ENCODE results near the gene MICB. TPM values are rescaled to one million over a fixed set of nuclear protein-coding genes. Genes with fewer than 3 reads are reported as not detected.

MICB gene
- total and polyA plus RNA-seq, 4 donors = 0.19 to 4.9 (median 1.2) TPM

GRCh38 chr6:31558318-31558625 is 60.3 kb downstream of the MICB start (continued):
- no peak for TF ChIP-seq REST (IDR thresholded peaks at IDR 0.05)

GRCh38 chr6:31558631-31559500 is 60.9 kb downstream of the MICB start:
- peaks cover 6 to 14% (median 11%) of the 10 kb centered on the region in 4 donors for H3K36me3 ChIP-seq (ENCODE audit: control insufficient read depth in 4 of 4, insufficient read depth in 3 of 4, low read depth in 1 of 4, low read length in 3 of 4)
- H3K9ac ChIP-seq (ENCODE audit: low read depth in 1 of 2, low read length in 2 of 2) = no peak overlapping the region
- H3K9me3 ChIP-seq (ENCODE audit: control insufficient read depth in 4 of 4, low read length in 3 of 4) = no peaks in the 10 kb centered on the region
- TF ChIP-seq NR2F2 (IDR thresholded peaks at IDR 0.05) (no peak), RXRA (IDR thresholded peaks at IDR 0.05) (no peak), RAD21 (IDR thresholded peaks at IDR 0.05) (no peak), SP1 (IDR thresholded peaks at IDR 0.05) (no peak), JUND (IDR thresholded peaks at IDR 0.05) (no peak), HNF4G (IDR thresholded peaks at IDR 0.05) (no peak), HNF4A (conservative IDR thresholded peaks at IDR 0.05) (no peak), FOXA1 (IDR thresholded peaks at IDR 0.05) (no peak), ATF3 (IDR thresholded peaks at IDR 0.05) (no peak), MAX (IDR thresholded peaks at IDR 0.05) (no peak), EGR1 (IDR thresholded peaks at IDR 0.05; ENCODE audit: low read depth in 2 of 2) (no peak), TAF1 (conservative IDR thresholded peaks at IDR 0.05) (no peak), FOXA2 (IDR thresholded peaks at IDR 0.05) (no peak), REST (IDR thresholded peaks at IDR 0.05) (no peak)
- H3K27ac ChIP-seq (ENCODE audit: low read depth in 1 of 2, low read length in 2 of 2) = peak overlapping the region; percentile 55 to 84
- peaks cover 0 to 22% (median 7%) of the 10 kb centered on the region in 4 donors for H3K4me1 ChIP-seq (ENCODE audit: control insufficient read depth in 4 of 4, insufficient read depth in 4 of 4, low read length in 3 of 4)
- H3K27me3 ChIP-seq (ENCODE audit: control insufficient read depth in 4 of 4, insufficient read depth in 4 of 4, low read length in 3 of 4) = no peaks in the 10 kb centered on the region
- DNase-seq (ENCODE audit: low spot score) = no peak
- no peak overlapping the region for H3K4me3 ChIP-seq (ENCODE audit: low read depth in 1 of 3, low read length in 3 of 3)
- WGBS = 85% methylated on average over 14 of the region's 14 CpGs
